HG03342 (cell line): ENCODE data around the gene RPTOR.

Experiments
- ATAC-seq: cut with Tn5 transposase; IDR thresholded peaks from one replicate; pipeline ENCODE4 v1.9.1; 2021; ENCODE audit warnings: mild to moderate bottlenecking, moderate library complexity; ENCODE audit not compliant: unreplicated experiment

The RPTOR gene

DNA sequence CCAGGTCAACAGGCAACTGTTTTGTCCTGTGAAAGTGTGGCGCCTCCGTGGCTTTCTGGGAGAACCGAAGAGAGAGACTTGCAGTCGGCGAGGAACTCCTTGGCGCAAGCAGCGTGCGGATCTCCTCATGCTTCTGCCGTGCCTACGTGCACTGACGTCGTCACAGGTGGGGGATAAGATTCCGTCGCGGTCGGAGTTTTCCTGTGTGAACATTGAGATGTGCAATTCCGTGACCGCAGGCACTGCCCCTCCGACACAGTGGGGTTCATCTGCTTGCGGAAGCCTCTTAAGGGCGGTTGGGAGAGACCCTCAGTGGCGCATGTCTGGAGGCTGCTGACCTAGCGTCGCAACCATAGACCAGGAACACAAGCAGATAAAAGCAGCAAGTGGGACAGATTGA, 234.7 kb downstream of the RPTOR start:
- no peak for ATAC-seq

DNA sequence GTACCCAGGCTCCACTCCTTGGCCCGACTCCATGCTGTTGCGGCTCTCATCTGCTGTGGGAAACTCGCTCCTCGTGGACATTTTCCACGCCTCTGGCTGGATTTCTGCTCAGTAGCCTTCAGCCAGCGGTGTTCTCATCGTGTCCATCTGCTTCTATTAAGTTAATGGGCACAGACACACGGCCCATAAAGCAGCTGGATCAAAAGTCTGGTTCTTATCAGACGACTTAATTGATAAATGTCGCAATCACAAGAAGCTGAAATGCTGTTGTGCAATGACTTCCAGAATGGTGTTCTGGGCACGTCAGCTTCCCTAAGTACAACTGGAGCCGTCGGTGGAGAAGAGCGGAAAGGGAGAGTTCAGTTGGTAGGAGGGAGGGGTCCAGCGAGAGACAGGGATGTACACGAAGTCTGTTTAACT, 235.3 kb downstream of the RPTOR start:
- ATAC-seq, result no peak

- ATAC-seq, result peak; percentile 57
Measured at GRCh38 chr17:80780381-80781198, 236.0 kb downstream of the RPTOR start.

DNA sequence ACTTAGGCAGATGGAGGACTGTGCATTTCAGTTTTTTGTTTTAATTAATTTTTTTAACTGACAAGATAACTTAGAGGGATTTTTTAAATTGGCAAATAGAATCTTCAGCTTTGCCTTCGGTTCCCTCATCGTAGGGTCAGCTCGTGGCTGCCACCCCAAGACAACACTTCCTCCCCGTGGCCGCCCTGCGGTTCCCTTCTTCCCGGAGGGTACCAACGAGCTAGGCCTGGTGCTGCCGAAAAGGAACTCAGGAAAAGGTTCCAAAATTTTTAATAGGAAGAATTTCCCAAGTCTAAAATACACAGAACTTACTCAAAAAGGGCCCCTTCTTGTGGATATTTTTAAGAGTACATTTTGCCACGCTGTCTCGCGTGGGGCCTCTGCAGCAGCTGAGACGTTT, 236.6 kb downstream of the RPTOR start:
- no peak for ATAC-seq

GRCh38 chr17:80781807-80782277, 237.2 kb downstream of the RPTOR start:
- no peak for ATAC-seq

GRCh38 chr17:80782536-80783427, 238.1 kb downstream of the RPTOR start:
- ATAC-seq, result no peak

DNA sequence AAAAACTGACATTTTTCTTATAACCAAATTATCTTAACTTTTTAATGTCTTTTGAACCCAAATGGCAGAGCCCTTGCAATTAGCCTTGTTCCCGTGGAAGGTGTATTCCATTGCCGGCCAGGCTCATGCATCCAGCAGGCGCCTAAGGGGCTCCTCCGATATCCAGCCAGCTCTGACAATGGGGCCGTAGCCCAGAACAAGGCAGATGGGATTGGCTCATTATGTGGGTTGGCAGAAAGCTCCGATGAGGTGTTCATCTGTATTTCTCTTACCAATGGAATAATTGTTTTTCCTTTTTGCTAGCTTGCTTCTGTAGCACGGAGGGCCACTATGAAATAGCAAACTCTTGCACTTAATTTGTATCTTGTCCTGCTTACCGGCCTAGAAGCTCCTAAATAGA, 238.8 kb downstream of the RPTOR start:
- ATAC-seq, result no peak

GRCh38 chr17:80783971-80784370, 239.3 kb downstream of the RPTOR start:
- ATAC-seq, result no peak

- no peak for ATAC-seq
Measured at GRCh38 chr17:80785477-80786178, 241.0 kb downstream of the RPTOR start.

DNA sequence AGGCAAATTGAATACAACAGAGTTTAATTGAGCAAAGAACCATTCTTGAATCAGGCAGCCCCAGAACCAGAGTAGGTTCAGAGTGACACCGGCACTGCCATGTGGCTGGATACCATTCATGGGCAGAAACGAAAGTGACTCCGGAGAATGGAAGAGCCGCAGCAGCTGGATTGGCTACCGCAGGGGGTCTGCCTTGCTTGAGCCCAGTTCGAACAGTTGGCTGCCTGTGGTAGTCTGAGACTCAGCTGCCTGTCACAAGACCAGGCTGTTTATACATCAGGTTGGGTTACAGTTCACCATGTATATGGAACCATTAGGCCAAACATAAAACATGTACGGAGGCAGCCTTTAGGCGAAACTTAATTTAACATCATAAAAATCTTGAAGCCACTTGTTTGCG, 241.8 kb downstream of the RPTOR start:
- ATAC-seq, result no peak

DNA sequence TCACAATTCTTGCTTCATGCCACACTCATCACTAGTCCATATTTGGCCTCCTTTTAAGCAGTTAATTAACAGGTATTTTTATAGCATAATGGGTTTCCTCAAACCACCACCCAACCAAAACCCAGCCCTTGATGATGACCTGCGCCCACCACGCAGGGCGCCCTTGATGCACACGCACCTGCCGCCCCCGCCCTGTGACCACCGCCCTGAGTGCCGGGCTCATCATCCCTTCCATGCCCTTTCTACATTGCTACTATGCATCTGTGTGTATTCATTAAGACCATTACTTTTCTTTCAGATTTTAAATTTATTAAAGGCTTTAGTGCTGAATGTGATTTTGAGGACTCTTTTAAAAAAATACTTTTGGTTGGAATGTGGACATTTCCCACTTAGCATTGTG, 242.2 kb downstream of the RPTOR start:
- no peak for ATAC-seq

DNA sequence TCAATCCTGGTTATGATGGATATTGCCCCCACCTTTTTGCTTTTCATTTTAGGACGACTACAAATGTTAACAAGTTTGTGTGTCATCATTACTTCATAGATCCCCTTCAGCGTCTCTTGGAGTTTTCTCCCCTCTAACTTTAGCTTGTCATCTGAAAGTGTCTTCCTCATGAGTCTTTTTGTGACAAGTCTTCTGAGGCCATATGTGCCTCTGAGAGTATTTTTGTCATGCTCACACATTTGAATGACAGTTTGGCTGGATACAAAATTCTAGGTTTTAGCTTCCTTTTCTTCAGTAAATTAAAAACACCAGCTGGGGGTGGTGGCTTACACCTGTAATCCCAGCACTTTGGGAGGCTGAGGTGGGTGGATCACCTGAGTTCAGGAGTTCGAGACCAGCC, 243.2 kb downstream of the RPTOR start:
- ATAC-seq, result no peak

DNA sequence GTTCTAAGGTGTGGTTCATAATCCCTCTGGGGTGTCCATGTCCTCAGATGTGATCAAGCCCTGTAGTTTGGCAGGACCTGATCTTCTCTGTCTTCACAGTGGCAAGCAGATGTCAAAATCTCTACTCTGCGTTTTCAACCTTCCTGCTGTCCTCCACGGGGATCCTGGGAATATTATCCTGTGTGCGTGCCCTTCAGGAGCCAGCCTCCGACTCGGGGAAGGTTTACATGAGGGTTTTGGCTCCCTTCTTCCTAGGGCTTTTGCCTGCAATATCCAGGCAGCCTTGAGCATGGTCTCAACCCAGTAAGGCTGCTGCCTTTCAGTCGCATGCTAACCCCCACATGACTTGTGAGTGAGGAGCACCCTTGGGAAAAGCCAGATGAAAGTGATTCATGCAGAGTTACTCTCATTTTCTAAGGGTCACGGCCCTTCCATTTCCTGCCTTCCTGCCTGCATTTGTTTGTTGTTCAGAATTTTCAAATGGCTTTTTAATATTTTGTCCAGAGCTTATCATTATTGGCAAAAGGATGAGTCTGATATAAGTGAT, 244.8 kb downstream of the RPTOR start:
- ATAC-seq, result no peak

DNA sequence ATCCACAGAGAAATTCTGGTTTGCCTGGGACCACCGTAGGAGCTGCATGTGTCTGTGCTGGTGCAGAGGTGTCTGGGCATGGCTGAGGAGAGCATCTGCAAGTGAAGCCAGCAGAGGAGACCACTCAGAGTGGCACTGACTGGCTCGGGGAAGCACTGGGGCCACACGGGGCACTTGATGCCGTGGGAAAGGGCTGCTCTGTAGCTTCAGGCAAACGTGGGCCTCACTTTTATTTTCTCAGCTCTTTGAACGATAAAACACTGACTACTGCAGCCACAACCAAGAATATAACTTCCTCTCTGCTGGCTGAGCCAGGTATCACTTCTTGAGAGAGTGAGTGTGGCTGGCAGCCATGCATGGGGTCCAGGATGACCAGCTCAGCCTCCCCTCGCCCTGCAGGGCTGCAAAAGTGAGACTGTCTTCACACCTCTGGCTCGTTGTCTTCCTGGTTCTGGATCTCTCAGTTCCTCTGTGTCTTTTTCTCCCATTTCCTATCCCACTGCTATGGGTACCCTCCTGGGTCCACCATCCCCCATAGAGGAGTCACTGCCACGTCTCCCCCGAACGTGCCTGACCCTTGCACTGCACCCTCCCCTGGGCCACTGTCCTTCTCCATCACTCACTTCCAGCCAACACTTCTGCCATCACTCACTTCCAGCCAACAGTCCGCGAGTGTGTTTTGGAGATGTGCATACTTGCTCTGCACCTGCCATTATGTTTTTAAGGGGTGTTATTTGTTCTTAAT, 245.6 kb downstream of the RPTOR start:
- ATAC-seq, result peak; percentile 61

GRCh38 chr17:80790981-80791742, 246.5 kb downstream of the RPTOR start:
- ATAC-seq, result no peak

DNA sequence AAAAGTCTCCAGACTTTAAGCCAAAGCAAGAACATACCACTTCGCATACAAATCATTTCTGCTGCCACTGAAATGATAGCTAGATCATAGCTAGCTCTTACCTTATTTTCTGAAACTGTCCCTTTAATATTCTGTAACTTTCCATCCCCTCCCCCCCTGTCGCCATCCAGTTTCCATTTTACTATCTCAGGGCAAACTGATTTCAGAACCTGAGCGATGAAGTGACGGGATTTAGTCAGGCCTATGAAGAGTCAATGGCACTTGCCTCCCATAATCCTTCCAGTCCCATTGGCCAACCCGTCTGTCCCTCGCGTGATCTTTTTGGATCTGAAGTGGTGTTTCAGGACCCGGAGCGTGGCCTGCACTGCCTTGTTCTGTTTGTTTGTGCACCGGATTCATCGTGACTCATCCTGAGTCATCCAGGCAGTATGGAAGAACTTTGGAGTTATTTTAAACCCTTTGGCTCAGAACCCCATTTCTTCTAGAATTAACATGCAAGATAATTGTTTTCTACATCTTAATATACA, 247.2 kb downstream of the RPTOR start:
- ATAC-seq, result no peak

DNA sequence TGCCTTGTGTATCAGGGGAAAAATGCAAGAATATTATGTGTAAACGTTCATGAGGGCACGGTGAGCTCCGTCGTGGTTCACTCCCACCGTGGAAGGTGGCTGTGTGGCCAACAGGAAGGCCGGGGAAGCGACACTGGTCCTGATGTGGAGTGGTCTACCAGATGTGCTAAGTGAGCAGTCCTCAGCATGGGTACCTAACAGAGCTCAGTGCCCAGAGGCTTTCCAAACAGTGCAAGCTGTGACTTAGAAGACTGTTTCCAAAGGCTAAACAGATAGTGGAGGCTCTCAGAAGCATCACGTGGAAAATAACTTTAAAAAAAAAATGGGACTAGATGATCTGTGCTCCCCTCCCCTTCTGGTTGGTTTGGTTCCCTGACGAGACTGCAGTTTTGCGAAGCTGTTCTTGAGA, 247.7 kb downstream of the RPTOR start:
- ATAC-seq, result no peak

- ATAC-seq, result no peak
Measured at GRCh38 chr17:80793421-80793820, 248.8 kb downstream of the RPTOR start.

DNA sequence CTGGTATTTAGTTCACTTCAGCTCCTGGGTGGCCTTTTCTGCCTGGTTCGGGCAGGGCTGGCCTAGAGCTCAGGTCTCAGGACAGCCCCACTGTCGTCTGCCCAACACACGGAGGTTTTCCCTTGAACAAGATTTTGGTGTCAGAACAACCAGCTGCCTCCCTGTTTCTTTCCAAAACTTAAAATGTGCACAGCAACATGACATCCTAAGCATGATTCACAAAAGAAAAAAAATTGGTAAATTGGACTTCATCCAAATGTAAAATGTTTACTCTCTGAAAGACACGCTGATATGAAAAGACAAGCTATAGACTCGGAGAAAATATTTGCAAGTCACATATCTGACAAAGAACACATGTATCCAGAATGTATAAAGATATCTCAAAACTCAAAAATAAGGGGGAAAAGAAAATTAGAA, 249.2 kb downstream of the RPTOR start:
- ATAC-seq, result no peak
